Naive thymus-derived CD8-positive, alpha-beta T cell (primary cell): Measurements from ENCODE around the gene PCNT. TPM values are rescaled to one million over a fixed set of nuclear protein-coding genes. Genes with fewer than 3 reads are reported as not detected.
A peak's percentile ranks its signal among the peaks of the same experiment; 100 is the strongest.
"Not testable (repeated sequence)": the region's sequence is repeated elsewhere in the genome, so short reads cannot be mapped to it uniquely, and the experiment has no call there.

Experiments
- ATAC-seq, 2 donors: fragments of 150-1000 bp; cut with Tn5 transposase in 1 of 2; sonication (Bioruptor Pico), chemical (Tn5 transposase) in 1 of 2; 1 replicate in 1 of 2; 2 replicates in 1 of 2; pipeline ENCODE4 v1.10.0; 2021; ENCODE audit warnings: mild to moderate bottlenecking in 2 of 2, moderate library complexity in 2 of 2
- POLR2A ChIA-PET: fragments of 350-600 bp; sonication (Branson Sonifier 250); formaldehyde crosslinking; loops from one replicate; lab custom pipeline; 2021; ENCODE audit warnings: antibody characterized with exemption; lab: Charles Lee
- DNase-seq, 10 donors: peaks; one replicate each; pipeline versions ENCODE4 v3.0.0 to v3.0.0-alpha.2; 2020 to 2022
- H3K27ac Mint-ChIP-seq, 10 donors: one replicate each; pipeline ENCODE4 v1.8.0; 2020 to 2022; ENCODE audit warnings: mild to moderate bottlenecking in 10 of 10, mixed read lengths in 10 of 10, moderate library complexity in 4 of 10, inconsistent platforms in 1 of 10
- H3K27me3 Mint-ChIP-seq, 5 donors: one replicate each; pipeline ENCODE4 v1.8.0; 2021 to 2022; ENCODE audit warnings: mixed read lengths in 5 of 5
- H3K36me3 Mint-ChIP-seq, 3 donors: one replicate each; pipeline ENCODE4 v1.8.0; 2020 to 2022; ENCODE audit warnings: mixed read lengths in 3 of 3, mild to moderate bottlenecking in 2 of 3, inconsistent platforms in 1 of 3
- H3K4me1 Mint-ChIP-seq, 4 donors: one replicate each; pipeline ENCODE4 v1.8.0; 2021 to 2022; ENCODE audit warnings: mixed read lengths in 4 of 4
- H3K4me3 Mint-ChIP-seq, 10 donors: one replicate each; pipeline ENCODE4 v1.8.0; 2020 to 2022; ENCODE audit warnings: mild to moderate bottlenecking in 10 of 10, mixed read lengths in 10 of 10, moderate library complexity in 6 of 10, inconsistent platforms in 1 of 10
- H3K9me3 Mint-ChIP-seq, 9 donors: one replicate each; pipeline ENCODE4 v1.8.0; 2020 to 2022; ENCODE audit warnings: mixed read lengths in 9 of 9, mild to moderate bottlenecking in 3 of 9, inconsistent platforms in 1 of 9, moderate library complexity in 1 of 9
- polyA plus RNA-seq, 3 donors: library from polyadenylated mRNA; unstranded; fragments of 300-500 nt; fragmentation: Illumina TruSeq; gene quantifications; one replicate each; pipeline ENCODE4 v1.2.3, GENCODE V29; 2021
- total RNA-seq, 8 experiments: library from RNA in 2 of 8; stranded (reverse) in 2 of 8; gene quantifications; one replicate each; pipeline ENCODE4 v1.2.3 and lab custom pipeline; 2021 to 2026

Gene PCNT
- total and polyA plus RNA-seq, 5 experiments from 2014 or later, result 17.2 to 86.2 (median 37.4) TPM

DNA sequence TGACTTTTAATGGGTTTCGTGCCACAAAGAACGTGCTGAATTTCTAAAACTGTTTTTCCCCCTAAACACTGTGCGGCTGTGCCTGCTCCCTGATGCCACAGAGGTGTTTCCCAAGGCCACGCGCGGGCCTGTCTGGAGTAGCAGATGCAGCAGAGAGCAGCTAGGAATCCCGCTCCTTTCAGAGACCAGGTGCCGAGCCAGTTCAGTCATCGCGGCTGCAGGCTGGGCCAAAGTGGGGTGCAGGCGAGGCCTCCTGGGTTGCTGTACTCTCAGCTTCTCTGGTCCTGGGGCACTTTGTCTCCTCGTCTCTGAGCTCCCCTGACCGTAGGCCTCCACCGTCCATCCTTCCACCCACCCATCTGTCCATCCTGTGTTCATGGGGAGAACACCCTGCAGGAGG is 117.4 kb downstream of the PCNT start:
- Mint-ChIP-seq H3K27me3 (no peaks in the 10 kb centered on the region), H3K9me3 (no peaks in the 10 kb centered on the region), H3K4me3 (no peak overlapping the region), H3K4me1 (peaks cover 4 to 39% (median 20%) of the 10 kb centered on the region in 4 donors), H3K27ac (peak overlapping the region in 3 of 10 donors; percentile 11 to 59 (median 48)), H3K36me3 (peaks cover 0 to 73% (median 23%) of the 10 kb centered on the region in 3 donors)
- ATAC-seq (no peak), DNase-seq (no peak)
- POLR2A ChIA-PET, result interaction anchor here (2.0 kb wide), 1 partner anchor 9 kb away, joined by 6 read pairs; no protein-coding TSS in a partner anchor

DNA sequence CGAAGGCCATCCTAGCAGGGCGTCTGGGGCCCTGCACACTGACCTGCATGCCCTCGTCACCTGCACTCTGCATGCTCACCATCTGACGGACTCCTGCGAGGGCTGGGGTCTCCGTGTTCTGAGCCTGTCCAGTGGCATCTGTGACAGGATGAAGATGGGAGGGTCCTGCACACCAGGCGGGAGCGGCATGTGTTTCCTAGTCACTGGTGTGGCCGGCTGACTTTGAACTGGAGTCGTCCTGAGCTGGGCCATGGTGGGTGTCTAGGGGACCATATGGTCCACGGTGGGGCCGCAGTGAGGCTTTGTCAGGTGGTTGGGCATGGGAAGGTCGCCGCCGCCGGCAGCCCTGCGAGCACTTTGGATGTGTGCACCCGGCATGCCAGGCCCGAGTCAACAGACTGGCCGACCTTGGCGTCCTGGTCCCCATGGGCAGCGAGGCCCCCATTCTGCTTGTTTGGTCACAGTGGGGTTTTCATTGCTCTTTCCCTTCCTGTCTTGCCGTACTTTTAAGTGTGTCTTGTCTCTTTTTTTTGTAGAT is 118.1 kb downstream of the PCNT start:
- Mint-ChIP-seq H3K27me3 (no peaks in the 10 kb centered on the region), H3K27ac (peak overlapping the region in 2 of 10 donors; percentile 62 to 66), H3K9me3 (no peaks in the 10 kb centered on the region), H3K36me3 (peaks cover 0 to 72% (median 23%) of the 10 kb centered on the region in 3 donors), H3K4me3 (no peak overlapping the region), H3K4me1 (peaks cover 4 to 35% (median 16%) of the 10 kb centered on the region in 4 donors)
- ATAC-seq (no peak), DNase-seq (no peak)
- POLR2A ChIA-PET, result interaction anchor here (1.3 to 2.0 kb wide), 3 partner anchors 10 to 18 kb away, joined by 4 to 6 read pairs (median 4); no protein-coding TSS in a partner anchor

DNA sequence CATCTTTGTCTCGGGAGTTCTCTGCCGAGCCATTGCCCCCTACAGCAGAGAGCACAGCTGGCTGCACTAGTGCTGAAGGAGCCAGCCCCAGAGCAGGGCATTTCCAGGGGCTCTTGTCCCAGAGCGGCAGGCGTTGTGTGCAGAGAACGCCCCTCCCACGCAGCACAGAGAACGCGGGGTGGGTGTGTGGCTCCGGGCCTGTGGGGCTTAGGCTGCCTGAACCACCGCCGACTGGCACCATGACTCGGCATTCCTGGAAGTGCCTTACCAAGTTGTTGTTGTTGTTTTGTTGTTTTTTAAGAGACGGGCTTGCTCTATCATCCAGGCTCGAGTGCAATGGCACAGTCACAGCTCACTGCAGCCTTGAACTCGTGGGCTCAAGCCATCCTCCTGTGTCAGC is 119.0 kb downstream of the PCNT start:
- Mint-ChIP-seq H3K4me3 (no peak overlapping the region), H3K27ac (peak overlapping the region in 8 of 10 donors; percentile 32 to 78 (median 62)), H3K4me1 (peaks cover 2 to 31% (median 12%) of the 10 kb centered on the region in 4 donors), H3K9me3 (peaks cover 0 to 2% (median 0%) of the 10 kb centered on the region in 9 donors), H3K36me3 (peaks cover 0 to 66% (median 25%) of the 10 kb centered on the region in 3 donors), H3K27me3 (no peaks in the 10 kb centered on the region)
- DNase-seq (no peak), ATAC-seq (no peak)
- POLR2A ChIA-PET, result interaction anchor here (1.3 to 2.0 kb wide), 3 partner anchors 11 to 19 kb away, joined by 4 to 6 read pairs (median 4); no protein-coding TSS in a partner anchor

DNA sequence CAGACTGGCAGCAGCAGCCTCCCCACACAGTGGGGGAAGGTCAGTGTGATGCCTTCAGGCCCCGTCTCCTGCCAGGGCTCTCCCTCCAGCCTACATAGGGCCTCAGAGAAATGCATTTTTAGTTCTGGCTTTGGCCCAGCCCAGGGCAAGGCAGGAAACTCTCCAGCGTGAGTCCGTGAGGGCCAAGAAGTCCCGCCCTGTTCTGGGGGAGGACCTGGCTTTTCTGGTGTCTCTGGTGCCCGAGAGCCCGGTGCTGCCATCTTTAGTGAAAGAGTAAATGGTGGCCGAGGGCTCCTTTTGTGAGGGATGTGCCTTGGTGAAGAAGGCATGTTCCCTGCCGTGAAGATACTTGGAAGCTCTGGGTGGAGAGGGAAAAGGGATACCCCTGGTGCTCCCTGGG is 120.0 kb downstream of the PCNT start:
- Mint-ChIP-seq H3K9me3 (peaks cover 0 to 10% (median 5%) of the 10 kb centered on the region in 9 donors), H3K4me1 (peaks cover 4 to 31% (median 12%) of the 10 kb centered on the region in 4 donors), H3K27me3 (no peaks in the 10 kb centered on the region), H3K4me3 (no peak overlapping the region), H3K27ac (peak overlapping the region; percentile 30 to 90 (median 84)), H3K36me3 (peaks cover 7 to 66% (median 32%) of the 10 kb centered on the region in 3 donors)
- no peak for DNase-seq
- no peak for ATAC-seq
- POLR2A ChIA-PET, result interaction anchor here (1.8 kb wide), 1 partner anchor 18 kb away, joined by 4 read pairs; no protein-coding TSS in a partner anchor

DNA sequence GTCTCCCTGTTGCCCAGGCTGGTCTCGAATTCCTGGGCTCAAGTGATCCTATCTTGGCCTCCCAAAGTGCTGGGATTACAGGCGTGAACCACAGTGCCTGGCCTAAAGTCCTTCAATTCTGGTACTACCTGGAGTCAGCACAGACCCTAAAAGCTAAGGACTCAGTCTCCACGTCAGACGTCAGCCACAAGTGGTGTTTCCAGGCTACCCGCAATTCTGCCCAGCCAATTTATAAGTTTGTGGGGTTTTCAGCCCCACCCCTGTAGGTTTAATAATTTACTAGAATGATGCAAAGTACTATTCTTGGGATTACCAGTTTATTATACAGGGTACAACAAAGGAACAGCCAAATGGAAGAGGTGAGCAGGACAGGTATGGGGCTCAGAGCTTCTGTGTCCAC is 124.2 kb downstream of the PCNT start:
- Mint-ChIP-seq H3K27ac (peak overlapping the region in 4 of 10 donors; percentile 11 to 65 (median 48)), H3K36me3 (peaks cover 7 to 28% (median 19%) of the 10 kb centered on the region in 3 donors), H3K9me3 (peaks cover 0 to 12% (median 5%) of the 10 kb centered on the region in 9 donors), H3K27me3 (no peaks in the 10 kb centered on the region), H3K4me1 (peaks cover 5 to 41% (median 18%) of the 10 kb centered on the region in 4 donors), H3K4me3 (peak overlapping the region in 2 of 10 donors; percentile 11 to 19)
- DNase-seq (no peak), ATAC-seq (no peak)
- POLR2A ChIA-PET, result interaction anchor here (1.2 kb wide), 1 partner anchor 9 kb away, joined by 3 read pairs; no protein-coding TSS in a partner anchor

DNA sequence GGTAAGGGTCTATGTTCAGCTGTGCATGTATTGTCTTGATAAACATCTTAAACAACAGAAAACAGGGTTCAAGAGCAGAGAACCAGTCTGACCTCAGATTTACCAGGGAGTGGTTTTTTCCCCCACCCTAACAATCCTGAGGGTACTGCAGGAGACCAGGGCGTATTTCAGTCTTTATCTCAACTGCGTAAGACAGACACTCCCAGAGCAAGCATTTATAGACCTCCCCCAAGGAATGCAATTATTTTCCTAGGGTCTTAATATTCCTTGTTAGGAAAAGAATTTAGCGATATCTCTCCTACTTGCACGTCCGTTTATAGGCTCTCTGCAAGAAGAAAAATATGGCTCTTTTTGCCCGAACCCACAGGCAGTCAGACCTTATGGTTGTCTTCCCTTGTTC is 124.9 kb downstream of the PCNT start:
- DNase-seq, H3K4me3 Mint-ChIP-seq, ATAC-seq, H3K27me3 Mint-ChIP-seq: not testable (repeated sequence)
- POLR2A ChIA-PET, result interaction anchor here (1.2 kb wide), 1 partner anchor 9 kb away, joined by 3 read pairs; no protein-coding TSS in a partner anchor
- peaks cover 8 to 46% (median 17%) of the 10 kb centered on the region in 4 donors for H3K4me1 Mint-ChIP-seq
- H3K9me3 Mint-ChIP-seq, result peaks cover 0 to 12% (median 5%) of the 10 kb centered on the region in 9 donors
- H3K36me3 Mint-ChIP-seq, result peaks cover 7 to 26% (median 19%) of the 10 kb centered on the region in 3 donors
- H3K27ac Mint-ChIP-seq, result peak overlapping the region in 1 of 10 donors; percentile 46

DNA sequence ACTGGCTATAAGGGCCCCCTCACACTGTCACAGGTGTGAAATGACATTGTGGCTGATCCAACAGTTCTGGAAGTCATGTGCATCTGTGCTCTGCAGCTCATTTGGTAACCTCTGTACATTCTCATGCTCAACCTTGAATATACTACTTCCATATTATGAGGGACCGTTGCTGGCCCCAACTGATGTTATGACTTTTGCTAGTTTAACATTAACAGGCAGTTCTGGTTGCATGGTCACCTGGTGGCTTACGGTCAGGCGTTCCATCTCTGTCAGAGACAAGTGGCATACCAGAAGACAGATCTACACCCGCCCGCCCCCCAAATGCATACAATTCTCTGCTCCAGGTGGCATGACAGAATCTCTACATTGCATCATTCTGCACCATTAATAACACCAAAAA is 128.8 kb downstream of the PCNT start:
- Mint-ChIP-seq H3K4me1 (peaks cover 14 to 72% (median 36%) of the 10 kb centered on the region in 4 donors), H3K4me3 (no peak overlapping the region), H3K27ac (peak overlapping the region in 1 of 10 donors; percentile 19), H3K27me3 (no peaks in the 10 kb centered on the region), H3K9me3 (peaks cover 0 to 12% (median 5%) of the 10 kb centered on the region in 9 donors), H3K36me3 (peaks cover 7 to 19% (median 9%) of the 10 kb centered on the region in 3 donors)
- DNase-seq, result no peak
- no peak for ATAC-seq
- POLR2A ChIA-PET, result interaction anchor here (0.9 kb wide), 1 partner anchor 15 kb away, joined by 3 read pairs; no protein-coding TSS in a partner anchor

DNA sequence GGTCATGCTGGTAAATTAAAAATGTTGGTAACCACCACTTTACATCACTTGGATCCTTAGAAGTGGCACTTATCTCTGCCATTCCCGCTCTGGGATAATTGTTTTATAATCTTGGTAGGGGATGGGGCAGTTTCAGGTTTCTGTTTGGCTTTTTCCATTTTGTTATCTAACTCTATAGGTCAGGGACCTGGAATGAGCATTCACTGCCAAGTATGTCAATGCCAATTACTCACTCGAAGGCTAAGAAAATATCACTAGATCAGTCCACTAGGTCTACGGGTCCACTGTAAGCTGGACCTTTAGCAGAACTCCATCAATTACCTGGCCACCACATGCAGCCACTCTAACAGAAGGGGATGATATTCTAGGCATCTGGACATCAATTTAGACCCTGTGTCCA is 130.2 kb downstream of the PCNT start:
- Mint-ChIP-seq H3K36me3 (peaks cover 0 to 19% (median 3%) of the 10 kb centered on the region in 3 donors), H3K4me1 (peaks cover 13 to 69% (median 37%) of the 10 kb centered on the region in 4 donors), H3K27ac (no peak overlapping the region), H3K4me3 (no peak overlapping the region), H3K27me3 (no peaks in the 10 kb centered on the region), H3K9me3 (peaks cover 0 to 1% (median 0%) of the 10 kb centered on the region in 9 donors)
- ATAC-seq (no peak), DNase-seq (no peak)
- POLR2A ChIA-PET, result no interaction called here

DNA sequence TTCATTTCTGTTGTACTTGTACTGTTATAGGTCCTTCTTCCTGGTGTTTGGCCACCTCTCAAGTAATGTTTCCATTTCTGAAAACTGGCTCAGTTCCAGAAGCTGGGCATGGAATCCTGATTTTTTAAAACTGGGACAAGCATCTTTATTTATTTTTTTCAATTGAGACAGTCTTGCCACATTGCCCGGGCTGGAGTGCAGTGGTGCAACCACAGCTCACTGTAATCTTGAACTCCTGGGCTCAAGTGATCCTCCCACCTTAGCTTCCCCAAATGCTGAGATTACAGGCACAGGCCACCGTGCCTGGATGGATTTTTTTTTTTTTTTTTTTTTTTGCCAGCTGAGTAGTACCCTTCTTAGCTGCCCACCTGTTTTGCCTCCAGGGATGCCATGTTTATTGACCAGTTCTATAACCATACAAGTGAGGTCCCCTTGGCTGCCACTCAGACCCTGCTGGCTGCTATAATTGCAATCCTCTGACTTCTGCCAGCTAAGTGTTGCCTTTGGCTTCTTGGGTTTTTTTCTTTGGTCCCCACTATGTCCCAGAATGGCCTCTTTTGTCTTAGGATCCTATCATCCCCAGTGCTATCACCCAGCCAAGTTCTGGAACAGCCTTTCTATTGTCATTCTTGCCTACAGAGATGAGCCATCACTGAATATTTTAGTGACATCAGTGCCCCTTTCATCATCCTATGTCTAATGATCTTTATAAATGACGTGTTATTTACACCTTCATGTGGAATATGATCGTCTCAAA is 130.9 kb downstream of the PCNT start:
- H3K4me3 Mint-ChIP-seq, result no peak overlapping the region
- ATAC-seq (no peak), DNase-seq (no peak)
- H3K4me1 Mint-ChIP-seq, result peaks cover 13 to 68% (median 38%) of the 10 kb centered on the region in 4 donors
- H3K9me3 Mint-ChIP-seq, result no peaks in the 10 kb centered on the region
- H3K27me3 Mint-ChIP-seq, result no peaks in the 10 kb centered on the region
- H3K27ac Mint-ChIP-seq, result peak overlapping the region in 2 of 10 donors; percentile 20
- peaks cover 0 to 19% (median 3%) of the 10 kb centered on the region in 3 donors for H3K36me3 Mint-ChIP-seq
- POLR2A ChIA-PET, result interaction anchor here (1.2 kb wide), 1 partner anchor 29 kb away, joined by 3 read pairs; no protein-coding TSS in a partner anchor

DNA sequence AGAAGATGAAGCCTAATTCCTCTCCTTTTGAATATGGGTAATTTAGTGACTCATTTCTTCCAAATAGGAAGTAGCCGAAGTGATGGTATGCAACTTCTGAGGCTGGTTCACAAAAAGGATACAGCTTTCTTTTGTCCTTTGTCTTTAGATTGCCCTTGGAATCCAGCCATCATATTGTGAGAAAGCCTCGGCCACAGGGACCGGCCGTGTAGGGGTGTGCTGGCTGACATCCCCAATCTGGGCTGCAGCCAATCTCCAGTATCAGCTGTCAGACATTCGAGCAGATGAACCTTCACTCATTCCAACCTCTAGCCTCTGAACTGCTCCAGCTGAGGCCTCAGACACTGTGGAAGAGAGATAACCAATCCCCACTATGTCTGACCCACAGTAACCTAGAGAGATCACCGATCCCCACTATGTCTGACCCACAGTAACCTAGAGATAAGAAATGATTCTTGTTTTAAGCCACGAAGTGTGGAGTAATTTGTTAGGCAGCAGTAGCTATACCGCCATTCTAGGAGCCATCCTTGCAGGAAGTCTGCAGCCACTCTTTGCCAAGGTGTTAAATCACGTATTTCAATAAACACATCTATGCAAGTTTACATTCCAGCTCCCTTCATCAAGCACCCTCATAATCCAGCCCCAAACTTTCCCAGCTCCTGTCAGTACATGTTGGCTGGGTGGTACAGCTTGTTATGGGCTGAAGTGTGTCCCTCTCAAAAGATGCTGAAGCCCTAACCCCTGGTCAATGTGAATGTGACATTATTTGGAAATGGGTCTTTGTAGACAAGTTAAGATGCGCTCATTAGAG is 131.8 kb downstream of the PCNT start:
- peak overlapping the region in 3 of 10 donors; percentile 89 to 94 (median 91) for H3K4me3 Mint-ChIP-seq
- no peaks in the 10 kb centered on the region for H3K27me3 Mint-ChIP-seq
- POLR2A ChIA-PET, result interaction anchor here (0.6 to 4.5 kb wide), 3 partner anchors 30 to 179 kb away, joined by 3 to 28 read pairs (median 3); partner anchors contain the start of gene PRMT2
- no peaks in the 10 kb centered on the region for H3K9me3 Mint-ChIP-seq
- peaks cover 0 to 19% (median 0%) of the 10 kb centered on the region in 3 donors for H3K36me3 Mint-ChIP-seq
- ATAC-seq (no peak), DNase-seq (no peak)
- peaks cover 14 to 66% (median 41%) of the 10 kb centered on the region in 4 donors for H3K4me1 Mint-ChIP-seq
- peak overlapping the region in 8 of 10 donors; percentile 21 to 94 (median 71) for H3K27ac Mint-ChIP-seq

DNA sequence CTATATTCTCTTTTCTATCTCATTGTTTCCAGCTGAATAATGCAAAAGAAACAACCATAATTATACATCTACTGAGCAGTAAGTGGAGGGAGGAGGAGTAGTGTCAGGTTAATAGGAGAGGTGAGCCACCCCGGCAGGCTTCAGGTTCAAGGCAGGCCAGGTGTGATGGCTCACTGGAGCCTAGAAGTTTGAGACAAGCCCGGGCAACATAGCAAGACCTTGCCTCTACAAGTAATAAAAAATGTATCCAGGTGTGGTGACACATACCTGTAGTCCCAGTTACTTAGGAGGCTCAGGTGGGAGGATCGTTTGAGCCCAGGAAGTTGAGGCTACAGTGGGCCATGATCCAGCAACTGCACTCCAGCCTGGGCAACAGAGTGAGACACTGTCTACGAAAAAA is 132.8 kb downstream of the PCNT start:
- POLR2A ChIA-PET, result interaction anchor here (0.8 to 4.5 kb wide), 4 partner anchors 8 to 178 kb away, joined by 3 to 41 read pairs (median 16); partner anchors contain the start of gene PRMT2
- H3K27me3 Mint-ChIP-seq, result no peaks in the 10 kb centered on the region

More for the DNA sequence above, 132.8 kb downstream of the PCNT start:
- Mint-ChIP-seq H3K9me3 (no peaks in the 10 kb centered on the region), H3K27ac (peak overlapping the region in 9 of 10 donors; percentile 21 to 94 (median 63)), H3K4me1 (peaks cover 18 to 68% (median 49%) of the 10 kb centered on the region in 4 donors), H3K4me3 (peak overlapping the region; percentile 34 to 94 (median 90)), H3K36me3 (peaks cover 0 to 19% (median 0%) of the 10 kb centered on the region in 3 donors)
- ATAC-seq (no peak), DNase-seq (no peak)
